Caco-2 (cell line): ENCODE results near the gene ATP2C2. TPM values are rescaled to one million over a fixed set of nuclear protein-coding genes. Genes with fewer than 3 reads are reported as not detected.

Experiments
- BruUV-seq: library from RNA; stranded (reverse); fragments of 400-500 nt; replicated peaks from 2 replicates; lab custom pipeline; 2021; lab: Mats Ljungman, UMichigan
- CTCF ChIA-PET: fragments of 300-600 bp; sonication (Branson Sonifier 250); formaldehyde crosslinking; loops from one replicate; lab custom pipeline; 2022; ENCODE audit warnings: antibody characterized with exemption; lab: Charles Lee
- POLR2A ChIA-PET: fragments of 300-600 bp; sonication (Branson Sonifier 250); formaldehyde crosslinking; loops from one replicate; lab custom pipeline; 2022; ENCODE audit warnings: antibody characterized with exemption; lab: Charles Lee
- DNase-seq, 2 experiments: peaks; one replicate each; pipeline versions ENCODE4 v3.0.0 to v3.0.0-alpha.2; 2020 to 2022
- H3K27me3 ChIP-seq: replicated peaks from 2 replicates; pipeline ENCODE4 v1.6.0; 2011; ENCODE audit warnings: low read length; ENCODE audit not compliant: control insufficient read depth, insufficient read depth
- H3K36me3 ChIP-seq: 2 replicates; pipeline ENCODE4 v1.5.1; 2011; ENCODE audit warnings: low read length; ENCODE audit not compliant: control insufficient read depth, insufficient read depth
- H3K4me1 ChIP-seq: fragments of 250-450 bp; sonication (Bioruptor Pico); 2 replicates; pipeline ENCODE4 v1.5.1; 2020; ENCODE audit warnings: mild to moderate bottlenecking
- H3K4me3 ChIP-seq: 2 replicates; pipeline ENCODE4 v1.5.1; 2011; ENCODE audit warnings: low read depth, mild to moderate bottlenecking, control low read depth, low read length
- H3K9me3 ChIP-seq: fragments of 250-450 bp; sonication (Bioruptor Pico); 2 replicates; pipeline ENCODE4 v1.5.1; 2020; ENCODE audit warnings: mild to moderate bottlenecking, moderate library complexity
- H3K27ac Mint-ChIP-seq: one replicate; pipeline ENCODE4 v1.8.0; 2022; ENCODE audit warnings: mixed read lengths; ENCODE audit not compliant: unreplicated experiment
- H3K27me3 Mint-ChIP-seq: one replicate; pipeline ENCODE4 v1.8.0; 2022; ENCODE audit warnings: mixed read lengths; ENCODE audit not compliant: insufficient read depth, unreplicated experiment
- H3K36me3 Mint-ChIP-seq: one replicate; pipeline ENCODE4 v1.8.0; 2022; ENCODE audit warnings: mild to moderate bottlenecking, mixed read lengths; ENCODE audit not compliant: insufficient read depth, unreplicated experiment
- H3K4me1 Mint-ChIP-seq: one replicate; pipeline ENCODE4 v1.8.0; 2022; ENCODE audit warnings: low read depth, mixed read lengths; ENCODE audit not compliant: unreplicated experiment
- H3K4me3 Mint-ChIP-seq: one replicate; pipeline ENCODE4 v1.8.0; 2022; ENCODE audit warnings: mild to moderate bottlenecking, moderate library complexity, mixed read lengths; ENCODE audit not compliant: unreplicated experiment
- H3K9me3 Mint-ChIP-seq: one replicate; pipeline ENCODE4 v1.8.0; 2022; ENCODE audit warnings: mixed read lengths; ENCODE audit not compliant: unreplicated experiment
- intact Hi-C: fragments of 100-400 bp; cut with micrococcal nuclease; formaldehyde crosslinking; loops from one replicate; pipeline ENCODE4 v1.10.0; 2022; ENCODE audit not compliant: unreplicated experiment
- total RNA-seq: library from RNA; stranded (reverse); gene quantifications from 2 replicates; pipeline ENCODE4 v1.2.3, GENCODE V29; 2022
- TF ChIP-seq, protein P1 (sequence below), 2 experiments: fragments of 200-600 bp in 1 of 2; IDR thresholded peaks; 1 replicate in 1 of 2; 2 replicates in 1 of 2; pipeline versions ENCODE4 v1.5.1 to v1.8.0; 2011 to 2022; ENCODE audit warnings: antibody characterized with exemption in 1 of 2, control low read depth in 1 of 2, inconsistent platforms in 1 of 2, low read depth in 1 of 2, low read length in 1 of 2, mild to moderate bottlenecking in 1 of 2, moderate library complexity in 1 of 2; ENCODE audit not compliant: insufficient read depth in 1 of 2, severe bottlenecking in 1 of 2, unreplicated experiment in 1 of 2

Gene ATP2C2
- total RNA-seq, 1 experiment from 2014 or later = 47.0 TPM

- H3K4me3 ChIP-seq = no peak overlapping the region
- DNase-seq = no peak
- Mint-ChIP-seq H3K36me3 (peaks cover 24% of the 10 kb centered on the region), H3K9me3 (no peaks in the 10 kb centered on the region), H3K27ac (no peak overlapping the region), H3K4me1 (peaks cover 6% of the 10 kb centered on the region), H3K4me3 (no peak overlapping the region), H3K27me3 (no peaks in the 10 kb centered on the region)
- intact Hi-C loops = no loop called here
- CTCF ChIA-PET = no interaction called here
- TF ChIP-seq, protein P1, sequence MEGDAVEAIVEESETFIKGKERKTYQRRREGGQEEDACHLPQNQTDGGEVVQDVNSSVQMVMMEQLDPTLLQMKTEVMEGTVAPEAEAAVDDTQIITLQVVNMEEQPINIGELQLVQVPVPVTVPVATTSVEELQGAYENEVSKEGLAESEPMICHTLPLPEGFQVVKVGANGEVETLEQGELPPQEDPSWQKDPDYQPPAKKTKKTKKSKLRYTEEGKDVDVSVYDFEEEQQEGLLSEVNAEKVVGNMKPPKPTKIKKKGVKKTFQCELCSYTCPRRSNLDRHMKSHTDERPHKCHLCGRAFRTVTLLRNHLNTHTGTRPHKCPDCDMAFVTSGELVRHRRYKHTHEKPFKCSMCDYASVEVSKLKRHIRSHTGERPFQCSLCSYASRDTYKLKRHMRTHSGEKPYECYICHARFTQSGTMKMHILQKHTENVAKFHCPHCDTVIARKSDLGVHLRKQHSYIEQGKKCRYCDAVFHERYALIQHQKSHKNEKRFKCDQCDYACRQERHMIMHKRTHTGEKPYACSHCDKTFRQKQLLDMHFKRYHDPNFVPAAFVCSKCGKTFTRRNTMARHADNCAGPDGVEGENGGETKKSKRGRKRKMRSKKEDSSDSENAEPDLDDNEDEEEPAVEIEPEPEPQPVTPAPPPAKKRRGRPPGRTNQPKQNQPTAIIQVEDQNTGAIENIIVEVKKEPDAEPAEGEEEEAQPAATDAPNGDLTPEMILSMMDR (IDR thresholded peaks at IDR 0.05; ENCODE audit: insufficient read depth in 1 of 2, low read depth in 1 of 2, low read length in 1 of 2, severe bottlenecking in 1 of 2, unreplicated experiment in 1 of 2) = no peak
- no peaks in the 10 kb centered on the region for H3K27me3 ChIP-seq
- POLR2A ChIA-PET = no interaction called here
- H3K9me3 ChIP-seq = peaks cover 18% of the 10 kb centered on the region; the same call in 1 of the 2 replicates
- peaks cover 2% of the 10 kb centered on the region; the same call in 1 of the 2 replicates for H3K36me3 ChIP-seq
- H3K4me1 ChIP-seq = peaks cover 11% of the 10 kb centered on the region
- BruUV-seq = no TSS peak
Observed at GRCh38 chr16:84425696-84426095, 57.4 kb downstream of the ATP2C2 start.

DNA sequence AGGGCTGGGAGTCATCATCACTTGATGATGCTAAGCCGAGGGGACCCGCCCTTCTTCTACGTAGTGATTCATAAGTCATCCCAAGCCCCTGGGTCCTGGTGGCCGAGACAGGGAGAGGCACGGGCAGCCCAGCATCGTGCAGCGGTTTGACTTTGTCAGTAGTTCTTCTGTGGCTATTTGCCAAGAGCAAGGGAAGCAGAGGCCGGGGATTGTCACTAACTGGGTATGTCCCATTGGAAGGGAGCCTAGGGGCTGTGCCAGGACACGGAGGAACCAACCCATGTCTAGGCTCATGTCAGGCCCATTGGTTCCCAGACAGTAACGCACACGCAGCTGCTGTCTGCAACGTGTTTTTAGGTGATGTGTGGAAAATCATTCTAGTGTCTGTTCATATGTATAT, 58.5 kb downstream of the ATP2C2 start:
- no peaks in the 10 kb centered on the region for H3K27me3 Mint-ChIP-seq

GRCh38 chr16:84427553-84427952, 59.2 kb downstream of the ATP2C2 start:
- BruUV-seq = no TSS peak
- Mint-ChIP-seq H3K4me3 (no peak overlapping the region), H3K4me1 (peaks cover 6% of the 10 kb centered on the region)

More for the DNA sequence above, 58.5 kb downstream of the ATP2C2 start:
- TF ChIP-seq, protein P1 (IDR thresholded peaks at IDR 0.05; ENCODE audit: insufficient read depth in 1 of 2, low read depth in 1 of 2, low read length in 1 of 2, severe bottlenecking in 1 of 2, unreplicated experiment in 1 of 2) = no peak
- no peak overlapping the region for H3K4me3 ChIP-seq
- H3K9me3 ChIP-seq = peaks cover 18% of the 10 kb centered on the region; the same call in 1 of the 2 replicates
- no peaks in the 10 kb centered on the region for H3K9me3 Mint-ChIP-seq
- POLR2A ChIA-PET = no interaction called here
- H3K4me1 ChIP-seq = peaks cover 11% of the 10 kb centered on the region
- no TSS peak for BruUV-seq
- intact Hi-C loops = no loop called here
- peaks cover 6% of the 10 kb centered on the region for H3K4me1 Mint-ChIP-seq
- H3K36me3 Mint-ChIP-seq = peaks cover 24% of the 10 kb centered on the region
- no peak overlapping the region for H3K4me3 Mint-ChIP-seq
- no peak for DNase-seq
- CTCF ChIA-PET = no interaction called here
- H3K36me3 ChIP-seq = peaks cover 2% of the 10 kb centered on the region; the same call in 1 of the 2 replicates
- no peaks in the 10 kb centered on the region for H3K27me3 ChIP-seq
- no peak overlapping the region for H3K27ac Mint-ChIP-seq

More at GRCh38 chr16:84427553-84427952, 59.2 kb downstream of the ATP2C2 start:
- Histone ChIP-seq H3K27me3 (no peaks in the 10 kb centered on the region), H3K36me3 (peaks cover 2% of the 10 kb centered on the region; the same call in 1 of the 2 replicates), H3K4me3 (no peak overlapping the region), H3K4me1 (peaks cover 11% of the 10 kb centered on the region), H3K9me3 (peaks cover 16% of the 10 kb centered on the region; the same call in 1 of the 2 replicates)
- TF ChIP-seq, protein P1 (IDR thresholded peaks at IDR 0.05; ENCODE audit: insufficient read depth in 1 of 2, low read depth in 1 of 2, low read length in 1 of 2, severe bottlenecking in 1 of 2, unreplicated experiment in 1 of 2) = no peak
- CTCF ChIA-PET = no interaction called here
- DNase-seq = no peak
- no peaks in the 10 kb centered on the region for H3K27me3 Mint-ChIP-seq
- peaks cover 20% of the 10 kb centered on the region for H3K36me3 Mint-ChIP-seq
- intact Hi-C loops = no loop called here
- H3K9me3 Mint-ChIP-seq = no peaks in the 10 kb centered on the region
- POLR2A ChIA-PET = no interaction called here
- H3K27ac Mint-ChIP-seq = no peak overlapping the region
